ENCODE data around the gene OR10P1. TPM values are rescaled to one million over a fixed set of nuclear protein-coding genes. Genes with fewer than 3 reads are reported as not detected.
"Not testable (repeated sequence)": the region's sequence is repeated elsewhere in the genome, so short reads cannot be mapped to it uniquely, and the experiment has no call there.

Gene OR10P1
- polyA plus RNA-seq, 1 donor, result not detected

DNA sequence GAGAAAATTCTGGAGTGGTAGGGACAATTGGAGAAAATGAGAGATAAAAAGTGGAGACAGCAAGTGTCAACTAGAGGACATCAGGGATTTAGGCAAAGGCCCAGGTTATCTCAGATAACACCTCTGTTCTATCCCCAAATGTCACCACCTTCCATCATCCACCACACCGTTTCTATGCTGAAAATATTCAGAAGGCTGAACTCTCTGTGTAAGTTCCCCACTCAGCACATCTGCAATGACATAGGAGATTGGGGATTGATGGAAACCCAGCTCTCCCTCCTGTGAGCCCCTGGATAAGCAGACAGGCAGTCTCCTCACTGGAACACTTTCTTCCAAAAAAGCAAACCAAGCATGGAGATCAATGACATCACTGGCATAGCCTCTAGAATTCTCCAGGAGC, 5.6 kb upstream of the OR10P1 start:
- no peak for DNase-seq
- Histone ChIP-seq H3K9me3 (ENCODE audit: control insufficient read depth, low read depth, low read length) (no peaks in the 10 kb centered on the region), H3K27ac (ENCODE audit: low read length) (no peak overlapping the region), H3K4me3 (ENCODE audit: low read length) (no peak overlapping the region), H3K4me1 (ENCODE audit: control insufficient read depth, insufficient read depth, low read length) (no peaks in the 10 kb centered on the region), H3K36me3 (ENCODE audit: control insufficient read depth, insufficient read depth, low read length) (no peaks in the 10 kb centered on the region), H3K27me3 (ENCODE audit: control insufficient read depth, insufficient read depth, low read length) (no peaks in the 10 kb centered on the region)
- WGBS (ENCODE audit: insufficient coverage, low lambda C conversion rate), result no CpG with 5 or more reads among the region's 1 CpG

DNA sequence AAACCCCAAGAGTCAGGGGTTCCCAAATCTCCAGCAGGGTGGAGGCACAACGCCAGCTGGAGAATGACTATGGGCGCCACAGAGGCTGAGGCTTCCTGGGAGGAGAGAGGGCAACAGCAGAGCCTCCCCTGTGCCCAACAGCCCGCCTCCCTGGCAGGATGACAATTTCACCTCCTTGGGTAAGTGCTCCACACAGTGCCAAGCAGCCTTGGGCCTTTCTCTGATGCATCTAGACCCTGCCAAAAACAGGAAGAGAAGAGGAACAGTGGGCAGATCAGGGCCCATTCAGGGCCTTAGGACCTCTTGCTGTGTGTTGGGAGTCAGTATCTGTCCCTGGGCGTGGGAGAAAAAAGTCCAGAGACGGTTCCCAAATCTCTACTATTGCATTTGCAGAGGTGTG, 5.0 kb upstream of the OR10P1 start:
- Histone ChIP-seq H3K9me3 (ENCODE audit: control insufficient read depth, low read depth, low read length) (no peaks in the 10 kb centered on the region), H3K36me3 (ENCODE audit: control insufficient read depth, insufficient read depth, low read length) (no peaks in the 10 kb centered on the region), H3K4me1 (ENCODE audit: control insufficient read depth, insufficient read depth, low read length) (no peaks in the 10 kb centered on the region), H3K27me3 (ENCODE audit: control insufficient read depth, insufficient read depth, low read length) (no peaks in the 10 kb centered on the region), H3K4me3 (ENCODE audit: low read length) (no peak overlapping the region), H3K27ac (ENCODE audit: low read length) (no peak overlapping the region)
- WGBS (ENCODE audit: insufficient coverage, low lambda C conversion rate), result no CpG with 5 or more reads among the region's 5 CpGs
- no peak for DNase-seq

DNA sequence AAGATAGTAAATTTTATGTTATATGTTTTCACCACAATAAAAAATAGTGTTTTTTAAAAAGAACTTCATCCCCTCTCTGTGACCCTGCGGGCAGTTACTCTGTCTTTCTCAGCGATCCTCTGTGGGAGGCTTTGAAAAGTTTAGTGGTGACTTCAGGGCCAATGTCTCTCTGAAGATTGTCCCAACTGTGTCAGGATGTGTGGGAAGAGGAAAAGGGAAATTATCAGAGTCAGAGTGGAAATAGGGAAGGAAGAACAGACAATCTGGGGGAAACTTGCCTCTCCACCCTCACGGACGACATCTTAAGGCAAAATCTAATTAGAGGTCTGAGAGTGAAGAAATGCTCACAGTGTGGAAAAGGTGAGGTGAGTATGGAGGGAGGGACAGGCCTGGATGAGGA, 3.5 kb upstream of the OR10P1 start:
- no peaks in the 10 kb centered on the region for H3K4me1 ChIP-seq (ENCODE audit: control insufficient read depth, insufficient read depth, low read length)
- H3K36me3 ChIP-seq (ENCODE audit: control insufficient read depth, insufficient read depth, low read length), result no peaks in the 10 kb centered on the region
- no peak for DNase-seq
- no peaks in the 10 kb centered on the region for H3K27me3 ChIP-seq (ENCODE audit: control insufficient read depth, insufficient read depth, low read length)
- no peak overlapping the region for H3K4me3 ChIP-seq (ENCODE audit: low read length)
- H3K9me3 ChIP-seq (ENCODE audit: control insufficient read depth, low read depth, low read length), result no peaks in the 10 kb centered on the region
- WGBS (ENCODE audit: insufficient coverage, low lambda C conversion rate), result no CpG with 5 or more reads among the region's 4 CpGs
- no peak overlapping the region for H3K27ac ChIP-seq (ENCODE audit: low read length)

GRCh38 chr12:55636116-55636655, 506 bp upstream of the OR10P1 start:
- DNase-seq, result no peak
- 90% methylated on average over 2 of the region's 6 CpGs for WGBS (ENCODE audit: insufficient coverage, low lambda C conversion rate)
- Histone ChIP-seq H3K4me1 (ENCODE audit: control insufficient read depth, insufficient read depth, low read length) (no peaks in the 10 kb centered on the region), H3K9me3 (ENCODE audit: control insufficient read depth, low read depth, low read length) (no peaks in the 10 kb centered on the region), H3K36me3 (ENCODE audit: control insufficient read depth, insufficient read depth, low read length) (no peaks in the 10 kb centered on the region), H3K4me3 (ENCODE audit: low read length) (no peak overlapping the region), H3K27ac (ENCODE audit: low read length) (no peak overlapping the region), H3K27me3 (ENCODE audit: control insufficient read depth, insufficient read depth, low read length) (no peaks in the 10 kb centered on the region)

DNA sequence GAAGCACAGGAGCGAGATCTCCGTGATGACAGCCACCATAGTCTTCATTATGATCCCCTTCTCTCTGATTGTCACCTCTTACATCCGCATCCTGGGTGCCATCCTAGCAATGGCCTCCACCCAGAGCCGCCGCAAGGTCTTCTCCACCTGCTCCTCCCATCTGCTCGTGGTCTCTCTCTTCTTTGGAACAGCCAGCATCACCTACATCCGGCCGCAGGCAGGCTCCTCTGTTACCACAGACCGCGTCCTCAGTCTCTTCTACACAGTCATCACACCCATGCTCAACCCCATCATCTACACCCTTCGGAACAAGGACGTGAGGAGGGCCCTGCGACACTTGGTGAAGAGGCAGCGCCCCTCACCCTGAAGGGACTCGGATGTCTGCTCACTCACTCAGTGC, 775 bp downstream of the OR10P1 start:
- Histone ChIP-seq H3K9me3 (ENCODE audit: control insufficient read depth, low read depth, low read length) (no peaks in the 10 kb centered on the region), H3K36me3 (ENCODE audit: control insufficient read depth, insufficient read depth, low read length) (no peaks in the 10 kb centered on the region), H3K27ac (ENCODE audit: low read length) (no peak overlapping the region), H3K4me1 (ENCODE audit: control insufficient read depth, insufficient read depth, low read length) (no peaks in the 10 kb centered on the region), H3K4me3 (ENCODE audit: low read length) (no peak overlapping the region), H3K27me3 (ENCODE audit: control insufficient read depth, insufficient read depth, low read length) (no peaks in the 10 kb centered on the region)
- no peak for DNase-seq
- no CpG with 5 or more reads among the region's 15 CpGs for WGBS (ENCODE audit: insufficient coverage, low lambda C conversion rate)

GRCh38 chr12:55641595-55641994, 4.9 kb downstream of the OR10P1 start:
- H3K36me3 ChIP-seq (ENCODE audit: control insufficient read depth, insufficient read depth, low read length), result no peaks in the 10 kb centered on the region
- H3K27me3 ChIP-seq (ENCODE audit: control insufficient read depth, insufficient read depth, low read length), result no peaks in the 10 kb centered on the region
- no peak overlapping the region for H3K4me3 ChIP-seq (ENCODE audit: low read length)
- no peak overlapping the region for H3K27ac ChIP-seq (ENCODE audit: low read length)
- peaks cover 6% of the 10 kb centered on the region for H3K9me3 ChIP-seq (ENCODE audit: control insufficient read depth, low read depth, low read length)
- WGBS (ENCODE audit: insufficient coverage, low lambda C conversion rate), result no CpG with 5 or more reads among the region's 7 CpGs
- DNase-seq, result no peak
- no peaks in the 10 kb centered on the region for H3K4me1 ChIP-seq (ENCODE audit: control insufficient read depth, insufficient read depth, low read length)

DNA sequence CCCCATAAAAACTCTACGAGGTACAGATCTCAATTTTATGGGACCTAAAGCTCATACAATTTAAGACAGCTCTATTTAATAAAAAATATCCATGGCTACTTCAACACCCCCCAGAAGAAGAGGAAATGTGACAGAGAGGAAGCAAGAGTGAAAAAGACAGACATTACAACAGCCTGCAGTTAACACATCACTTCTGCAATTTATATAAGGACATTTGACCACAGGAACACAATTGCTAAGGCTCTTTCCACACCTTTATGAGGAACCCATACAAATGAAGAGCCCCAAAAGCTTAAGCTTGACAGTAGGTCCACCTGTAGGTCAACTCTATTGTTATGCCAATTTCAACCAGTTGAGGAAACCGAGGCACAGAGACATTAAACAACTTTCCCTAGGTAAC, 5.6 kb downstream of the OR10P1 start:
- Histone ChIP-seq H3K27me3 (ENCODE audit: control insufficient read depth, insufficient read depth, low read length) (no peaks in the 10 kb centered on the region), H3K36me3 (ENCODE audit: control insufficient read depth, insufficient read depth, low read length) (no peaks in the 10 kb centered on the region), H3K27ac (ENCODE audit: low read length) (no peak overlapping the region), H3K4me3 (ENCODE audit: low read length) (no peak overlapping the region), H3K4me1 (ENCODE audit: control insufficient read depth, insufficient read depth, low read length) (no peaks in the 10 kb centered on the region), H3K9me3 (ENCODE audit: control insufficient read depth, low read depth, low read length) (peaks cover 6% of the 10 kb centered on the region)
- WGBS (ENCODE audit: insufficient coverage, low lambda C conversion rate), result no CpG with 5 or more reads among the region's 2 CpGs
- DNase-seq, result no peak

GRCh38 chr12:55642669-55643068, 6.0 kb downstream of the OR10P1 start:
- no peak for DNase-seq
- Histone ChIP-seq H3K4me3 (ENCODE audit: low read length) (no peak overlapping the region), H3K9me3 (ENCODE audit: control insufficient read depth, low read depth, low read length) (peaks cover 6% of the 10 kb centered on the region), H3K27ac (ENCODE audit: low read length) (no peak overlapping the region), H3K27me3 (ENCODE audit: control insufficient read depth, insufficient read depth, low read length) (no peaks in the 10 kb centered on the region), H3K4me1 (ENCODE audit: control insufficient read depth, insufficient read depth, low read length) (no peaks in the 10 kb centered on the region), H3K36me3 (ENCODE audit: control insufficient read depth, insufficient read depth, low read length) (no peaks in the 10 kb centered on the region)
- no CpG with 5 or more reads among the region's 7 CpGs for WGBS (ENCODE audit: insufficient coverage, low lambda C conversion rate)

- DNase-seq, result no peak
- peaks cover 17% of the 10 kb centered on the region for H3K9me3 ChIP-seq (ENCODE audit: control insufficient read depth, low read depth, low read length)
- H3K27ac ChIP-seq (ENCODE audit: low read length), result no peak overlapping the region
- no peaks in the 10 kb centered on the region for H3K4me1 ChIP-seq (ENCODE audit: control insufficient read depth, insufficient read depth, low read length)
- no peaks in the 10 kb centered on the region for H3K36me3 ChIP-seq (ENCODE audit: control insufficient read depth, insufficient read depth, low read length)
- no CpG with 5 or more reads among the region's 1 CpG for WGBS (ENCODE audit: insufficient coverage, low lambda C conversion rate)
- no peak overlapping the region for H3K4me3 ChIP-seq (ENCODE audit: low read length)
- no peaks in the 10 kb centered on the region for H3K27me3 ChIP-seq (ENCODE audit: control insufficient read depth, insufficient read depth, low read length)
Observed at GRCh38 chr12:55644591-55644990, 7.9 kb downstream of the OR10P1 start.

- Histone ChIP-seq H3K27me3 (ENCODE audit: control insufficient read depth, insufficient read depth, low read length) (no peaks in the 10 kb centered on the region), H3K4me1 (ENCODE audit: control insufficient read depth, insufficient read depth, low read length) (peaks cover 16% of the 10 kb centered on the region), H3K9me3 (ENCODE audit: control insufficient read depth, low read depth, low read length) (peaks cover 17% of the 10 kb centered on the region), H3K27ac (ENCODE audit: low read length) (no peak overlapping the region), H3K36me3 (ENCODE audit: control insufficient read depth, insufficient read depth, low read length) (no peaks in the 10 kb centered on the region), H3K4me3 (ENCODE audit: low read length) (no peak overlapping the region)
- no peak for DNase-seq
- no CpG with 5 or more reads among the region's 5 CpGs for WGBS (ENCODE audit: insufficient coverage, low lambda C conversion rate)
Observed at GRCh38 chr12:55647027-55647426, 10.3 kb downstream of the OR10P1 start.

DNA sequence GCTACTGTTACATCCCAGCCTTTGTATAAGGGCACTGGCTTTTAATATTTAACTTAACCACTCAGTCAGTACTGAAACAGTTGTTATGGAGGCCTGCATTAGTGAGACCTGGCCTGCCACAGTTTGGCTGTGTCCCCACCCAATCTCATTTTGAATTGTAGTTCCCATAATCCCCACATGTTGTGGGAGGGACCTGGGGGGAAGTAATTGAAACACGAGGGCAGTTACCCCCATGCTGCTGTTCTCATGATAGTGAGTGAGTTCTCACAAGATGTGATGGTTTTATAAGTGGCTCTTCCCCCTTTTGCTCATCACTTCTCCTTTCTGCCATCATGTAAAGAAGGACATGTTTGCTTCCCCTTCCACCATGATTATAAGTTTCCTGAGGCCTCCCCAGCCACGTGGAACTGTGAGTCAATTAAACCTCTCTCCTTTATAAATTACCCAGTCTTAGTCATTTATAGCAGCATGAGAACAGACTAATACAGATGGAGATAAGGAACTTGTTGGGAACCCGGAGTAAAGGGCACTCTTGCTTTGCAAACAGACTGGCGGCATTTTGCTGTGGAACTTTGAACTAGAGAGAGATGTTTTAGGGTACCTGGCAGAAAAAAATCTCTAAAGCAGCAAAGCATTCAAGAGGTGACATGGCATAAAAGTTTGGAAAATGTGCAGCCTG, 14.1 kb downstream of the OR10P1 start:
- Histone ChIP-seq H3K4me1 (ENCODE audit: control insufficient read depth, insufficient read depth, low read length) (peaks cover 21% of the 10 kb centered on the region), H3K27ac (ENCODE audit: low read length) (peak overlapping the region; percentile 82), H3K9me3 (ENCODE audit: control insufficient read depth, low read depth, low read length) (peaks cover 17% of the 10 kb centered on the region)
- H3K27me3 ChIP-seq (ENCODE audit: control insufficient read depth, insufficient read depth, low read length); H3K36me3 ChIP-seq (ENCODE audit: control insufficient read depth, insufficient read depth, low read length); H3K4me3 ChIP-seq (ENCODE audit: low read length): not testable (repeated sequence)
- peak; percentile 74 to 92 for DNase-seq
- WGBS (ENCODE audit: insufficient coverage, low lambda C conversion rate), result 0% methylated on average over 1 of the region's 4 CpGs

Data from large intestine (tissue), 3 donors.